ENCODE results near the gene KLHDC4. TPM values are rescaled to one million over a fixed set of nuclear protein-coding genes. Genes with fewer than 3 reads are reported as not detected.
"Not testable (repeated sequence)": the region's sequence is repeated elsewhere in the genome, so short reads cannot be mapped to it uniquely, and the experiment has no call there.

KLHDC4 gene
- total RNA-seq, 1 experiment from 2014 or later: 19.5 TPM

DNA sequence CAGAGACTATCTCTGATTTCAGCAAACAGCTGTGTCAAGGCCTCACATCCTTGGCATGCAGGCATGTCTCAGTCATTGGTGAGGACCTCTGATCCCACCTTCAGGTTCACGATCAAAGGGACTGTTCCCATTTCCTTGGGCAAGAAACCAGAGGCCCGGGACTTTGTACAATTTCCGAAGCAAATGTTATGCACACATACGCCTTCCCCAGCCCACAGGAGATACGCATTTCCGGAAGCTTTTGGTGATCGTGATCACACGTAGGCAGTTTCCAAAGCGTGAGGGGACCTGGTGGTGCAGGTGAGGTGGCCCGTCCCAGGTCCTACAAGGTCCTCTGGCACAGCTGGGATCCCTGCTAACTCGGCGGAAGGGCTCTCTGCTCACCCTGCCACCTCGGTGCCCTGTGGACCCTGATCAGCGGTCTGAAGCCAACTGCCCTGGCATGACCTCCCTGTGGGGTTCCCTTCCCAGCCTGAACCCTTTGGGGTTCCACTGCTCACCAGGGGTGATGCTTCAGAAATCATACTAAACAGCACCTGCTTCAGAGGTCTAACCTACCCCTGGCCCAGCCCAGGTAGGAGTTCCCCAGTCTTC is 28.8 kb upstream of the KLHDC4 start:
- no peaks in the 10 kb centered on the region for H3K9me3 ChIP-seq (replicated peaks)
- no peak overlapping the region for H3K27ac ChIP-seq
- no peak for DNase-seq (ENCODE audit: low read depth in 1 of 2, low spot score in 2 of 2)
- H3K27me3 ChIP-seq (replicated peaks): no peaks in the 10 kb centered on the region
- H3K4me1 ChIP-seq (replicated peaks): peaks cover 25% of the 10 kb centered on the region
- no peaks in the 10 kb centered on the region for H3K36me3 ChIP-seq
- H3K4me3 ChIP-seq: no peak overlapping the region

DNA sequence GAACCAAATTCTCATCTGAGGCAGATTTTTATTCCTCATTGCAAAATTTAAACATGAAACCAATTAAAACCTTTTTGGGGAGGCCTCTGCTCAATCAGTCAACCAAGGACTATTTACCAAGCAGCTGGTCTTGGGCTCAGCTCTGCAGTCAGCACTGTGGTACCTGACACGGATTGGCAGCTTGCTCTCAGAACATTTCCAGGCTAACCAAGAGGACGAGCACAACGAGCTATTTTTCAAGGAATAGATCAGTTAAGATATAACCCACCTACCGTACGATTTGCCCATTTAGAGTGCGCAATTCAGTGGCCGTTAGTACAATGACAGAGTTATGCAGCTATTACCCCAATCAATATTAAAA is 26.4 kb upstream of the KLHDC4 start:
- no peaks in the 10 kb centered on the region for H3K27me3 ChIP-seq (replicated peaks)
- H3K27ac ChIP-seq: no peak overlapping the region
- peaks cover 47% of the 10 kb centered on the region for H3K4me1 ChIP-seq (replicated peaks)
- H3K9me3 ChIP-seq (replicated peaks): no peaks in the 10 kb centered on the region
- no peak overlapping the region for H3K4me3 ChIP-seq
- no peak for DNase-seq (ENCODE audit: low read depth in 1 of 2, low spot score in 2 of 2)
- H3K36me3 ChIP-seq: no peaks in the 10 kb centered on the region

DNA sequence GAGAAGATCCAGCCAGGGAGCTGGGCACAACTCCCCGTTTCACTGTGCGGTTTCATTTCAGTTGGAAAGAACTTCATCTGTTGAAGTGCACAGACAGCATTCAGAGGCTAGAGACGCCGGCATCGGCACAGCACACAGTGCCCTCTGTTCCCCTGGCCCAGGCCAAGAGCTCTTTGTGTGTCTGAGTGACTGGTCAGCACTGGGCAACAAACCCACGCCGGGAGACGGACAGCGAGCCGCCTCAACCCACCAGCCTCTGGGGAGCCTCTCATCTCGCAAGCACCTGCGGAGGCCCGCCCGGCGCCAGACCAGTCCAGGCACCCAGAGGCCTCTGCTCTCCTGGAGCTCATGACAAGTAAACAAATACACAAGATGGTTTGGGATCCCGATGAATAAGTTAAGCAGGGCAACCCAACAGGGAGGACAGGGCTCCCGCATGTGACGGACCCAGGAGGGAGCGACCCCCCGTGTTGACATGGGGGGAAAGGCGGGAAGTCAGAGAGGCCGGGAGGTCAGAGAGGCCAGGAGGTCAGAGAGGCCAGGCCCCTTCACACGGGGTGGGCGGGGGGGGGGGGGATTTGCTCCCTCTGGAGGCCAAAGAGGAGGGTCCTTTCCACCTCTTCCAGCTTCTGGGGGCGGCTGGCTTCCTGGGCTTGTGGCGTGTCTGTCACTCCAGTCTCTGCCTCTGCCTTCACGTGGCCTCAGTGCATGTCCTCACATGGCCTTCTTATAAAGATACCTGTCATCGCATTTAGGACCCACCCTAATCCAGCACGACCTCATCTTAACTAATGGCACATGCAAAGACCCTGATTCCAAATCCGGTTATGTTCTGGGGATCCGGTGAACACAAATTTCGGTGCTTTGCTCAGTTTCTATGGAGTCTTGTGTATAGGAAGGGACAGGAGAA is 25.8 kb upstream of the KLHDC4 start:
- H3K27ac ChIP-seq: peak overlapping the region; percentile 87

DNA sequence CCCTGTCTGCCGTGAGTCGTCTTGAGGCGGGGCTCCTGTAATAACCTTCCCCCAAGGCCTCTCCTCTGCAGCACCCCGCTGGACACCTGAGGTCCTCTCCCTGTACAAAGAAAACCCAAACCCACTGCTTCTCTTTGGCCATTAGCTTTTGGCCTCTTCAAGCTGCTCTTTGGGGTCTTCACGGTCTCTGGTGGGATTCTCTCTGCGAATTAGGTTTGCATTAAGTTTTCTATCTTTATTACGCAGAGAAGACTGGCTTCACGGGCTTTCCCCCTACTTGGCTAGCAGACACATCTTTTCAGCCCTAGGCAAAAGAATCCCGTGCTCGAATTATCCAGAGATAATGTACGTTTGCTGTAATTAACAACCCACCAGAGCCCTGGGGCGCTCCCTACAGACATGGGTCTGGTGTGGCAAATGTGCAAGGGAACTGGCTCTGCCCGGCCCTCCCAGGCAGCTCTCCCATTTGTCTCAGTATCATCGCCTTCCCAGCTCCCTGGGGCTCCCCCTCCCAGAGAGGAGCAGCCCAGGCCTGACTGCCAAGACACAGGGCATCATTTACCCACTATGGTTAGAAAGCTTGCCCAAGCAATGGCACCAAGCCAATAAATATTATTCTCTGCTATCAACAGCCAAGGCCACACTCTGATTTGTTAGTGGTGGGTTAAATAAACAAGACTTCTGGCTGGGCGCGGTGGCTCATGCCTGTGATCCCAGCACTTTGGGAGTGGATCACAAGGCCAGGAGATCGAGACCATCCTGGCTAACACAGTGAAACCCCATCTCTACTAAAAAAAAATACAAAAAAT is 24.7 kb upstream of the KLHDC4 start:
- Histone ChIP-seq H3K27ac (peak overlapping the region; percentile 87), H3K36me3 (no peaks in the 10 kb centered on the region), H3K4me3 (no peak overlapping the region), H3K27me3 (replicated peaks) (no peaks in the 10 kb centered on the region), H3K9me3 (replicated peaks) (no peaks in the 10 kb centered on the region), H3K4me1 (replicated peaks) (peaks cover 51% of the 10 kb centered on the region)
- peak; percentile 88 to 90 for DNase-seq (ENCODE audit: low read depth in 1 of 2, low spot score in 2 of 2)

More for the DNA sequence above, 25.8 kb upstream of the KLHDC4 start:
- Histone ChIP-seq H3K4me3 (no peak overlapping the region), H3K4me1 (replicated peaks) (peaks cover 47% of the 10 kb centered on the region), H3K9me3 (replicated peaks) (no peaks in the 10 kb centered on the region), H3K27me3 (replicated peaks) (no peaks in the 10 kb centered on the region), H3K36me3 (no peaks in the 10 kb centered on the region)
- no peak for DNase-seq (ENCODE audit: low read depth in 1 of 2, low spot score in 2 of 2)

- peaks cover 59% of the 10 kb centered on the region for H3K4me1 ChIP-seq (replicated peaks)
- no peaks in the 10 kb centered on the region for H3K36me3 ChIP-seq
- no peak overlapping the region for H3K4me3 ChIP-seq
- peak; percentile 98 to 99 for DNase-seq (ENCODE audit: low read depth in 1 of 2, low spot score in 2 of 2)
- H3K27me3 ChIP-seq (replicated peaks): no peaks in the 10 kb centered on the region
- peak overlapping the region; percentile 87 for H3K27ac ChIP-seq
- no peaks in the 10 kb centered on the region for H3K9me3 ChIP-seq (replicated peaks)
Measured at GRCh38 chr16:87789437-87790291, 23.9 kb upstream of the KLHDC4 start.

- H3K4me3 ChIP-seq; H3K36me3 ChIP-seq; H3K27me3 ChIP-seq (replicated peaks); H3K9me3 ChIP-seq (replicated peaks): not testable (repeated sequence)
- Histone ChIP-seq H3K27ac (peak overlapping the region; percentile 87), H3K4me1 (replicated peaks) (peaks cover 61% of the 10 kb centered on the region)
- peak in 1 of 2 experiments; percentile 50 for DNase-seq (ENCODE audit: low read depth in 1 of 2, low spot score in 2 of 2)
Measured at GRCh38 chr16:87788730-87789436, 23.1 kb upstream of the KLHDC4 start.

DNA sequence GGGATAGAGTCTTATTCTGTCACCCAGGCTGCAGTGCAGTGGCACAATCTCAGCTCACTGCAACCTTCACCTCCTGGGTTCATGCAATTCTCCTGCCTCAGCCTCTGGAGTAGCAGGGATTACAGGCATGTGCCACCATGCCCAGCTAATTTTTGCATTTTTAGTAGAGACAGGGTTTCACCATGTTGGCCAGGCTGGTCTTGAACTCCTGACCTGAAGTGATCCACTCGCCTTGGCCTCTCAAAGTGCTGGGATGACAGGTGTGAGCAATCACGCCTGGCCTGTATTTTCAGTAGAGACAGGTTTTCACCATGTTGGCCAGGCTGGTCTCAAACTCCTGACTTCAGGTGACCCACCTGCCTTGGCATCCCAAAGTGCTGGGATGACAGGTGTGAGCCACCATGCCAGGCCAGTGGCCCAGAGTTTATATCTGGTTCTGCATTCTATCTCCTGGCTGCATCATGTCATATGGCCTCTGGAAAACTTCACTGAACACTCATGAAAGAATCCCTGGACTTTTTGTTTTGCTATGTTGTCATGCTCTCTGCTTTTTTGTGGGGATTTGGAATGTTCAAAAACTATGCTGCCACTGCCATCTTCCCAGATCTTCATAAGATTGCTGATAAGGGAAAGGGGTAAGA is 21.8 kb upstream of the KLHDC4 start:
- DNase-seq (ENCODE audit: low read depth in 1 of 2, low spot score in 2 of 2); H3K27ac ChIP-seq; H3K36me3 ChIP-seq; H3K9me3 ChIP-seq (replicated peaks); H3K4me3 ChIP-seq; H3K27me3 ChIP-seq (replicated peaks): not testable (repeated sequence)
- peaks cover 55% of the 10 kb centered on the region for H3K4me1 ChIP-seq (replicated peaks)

- H3K4me1 ChIP-seq (replicated peaks): peaks cover 56% of the 10 kb centered on the region
- H3K9me3 ChIP-seq (replicated peaks): no peaks in the 10 kb centered on the region
- peak overlapping the region; percentile 55 for H3K27ac ChIP-seq
- no peaks in the 10 kb centered on the region for H3K27me3 ChIP-seq (replicated peaks)
- no peaks in the 10 kb centered on the region for H3K36me3 ChIP-seq
- DNase-seq (ENCODE audit: low read depth in 1 of 2, low spot score in 2 of 2): peak in 1 of 2 experiments; percentile 72
- H3K4me3 ChIP-seq: no peak overlapping the region
Measured at GRCh38 chr16:87784812-87785211, 19.0 kb upstream of the KLHDC4 start.

DNA sequence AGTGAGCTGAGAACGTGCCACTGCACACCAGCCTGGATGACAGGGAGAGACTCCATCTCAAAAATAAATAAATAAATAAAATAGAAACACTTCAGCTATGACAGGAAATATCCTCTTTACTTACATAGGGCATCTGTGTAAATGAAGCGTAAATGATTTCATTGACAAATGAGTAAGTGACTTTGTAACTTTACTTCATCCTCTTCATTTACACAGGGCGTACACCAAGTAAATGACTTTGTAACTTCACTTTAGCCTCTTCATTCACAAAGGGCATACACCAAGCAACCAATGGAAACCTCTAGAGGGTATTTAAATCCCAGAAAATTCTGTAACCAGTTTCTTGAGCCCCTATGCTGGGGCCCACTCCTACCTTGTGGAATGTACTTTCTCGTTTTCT is 16.2 kb upstream of the KLHDC4 start:
- H3K27ac ChIP-seq: no peak overlapping the region
- H3K9me3 ChIP-seq (replicated peaks): no peaks in the 10 kb centered on the region
- no peak for DNase-seq (ENCODE audit: low read depth in 1 of 2, low spot score in 2 of 2)
- peaks cover 51% of the 10 kb centered on the region for H3K4me1 ChIP-seq (replicated peaks)
- H3K36me3 ChIP-seq: no peaks in the 10 kb centered on the region
- no peaks in the 10 kb centered on the region for H3K27me3 ChIP-seq (replicated peaks)
- H3K4me3 ChIP-seq: no peak overlapping the region

DNA sequence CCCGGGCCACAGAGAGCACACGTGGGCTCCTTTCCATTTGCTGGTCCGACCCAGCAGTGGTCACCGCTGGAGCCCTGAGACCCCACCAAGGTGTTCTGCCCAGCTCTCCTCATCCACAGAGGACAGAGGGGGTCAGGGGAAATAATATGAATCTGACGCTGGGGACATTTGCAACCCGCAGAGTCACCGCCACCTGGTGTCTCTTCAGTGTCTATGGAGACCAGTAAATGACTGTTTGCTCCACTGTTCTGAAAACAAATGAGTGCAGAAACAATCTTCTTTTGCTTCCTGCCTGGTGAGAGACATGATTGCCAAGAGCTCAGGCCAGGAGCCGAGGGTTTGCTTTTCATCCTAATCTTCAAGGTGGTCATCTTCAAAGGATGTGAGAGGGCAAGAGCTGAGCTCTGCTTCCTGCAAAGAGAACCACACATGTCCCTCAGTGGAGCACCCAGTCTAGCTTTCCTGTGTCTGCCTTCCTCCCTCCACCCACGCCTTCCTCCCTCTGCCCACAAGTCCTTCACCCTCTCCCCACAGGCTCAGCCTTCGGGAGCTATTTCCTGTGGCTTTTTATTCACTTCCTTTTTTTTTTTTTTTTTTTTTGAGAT is 14.7 kb upstream of the KLHDC4 start:
- no peak overlapping the region for H3K4me3 ChIP-seq
- no peaks in the 10 kb centered on the region for H3K36me3 ChIP-seq
- H3K27ac ChIP-seq: no peak overlapping the region
- H3K4me1 ChIP-seq (replicated peaks): peaks cover 48% of the 10 kb centered on the region
- H3K9me3 ChIP-seq (replicated peaks): no peaks in the 10 kb centered on the region
- no peaks in the 10 kb centered on the region for H3K27me3 ChIP-seq (replicated peaks)
- DNase-seq (ENCODE audit: low read depth in 1 of 2, low spot score in 2 of 2): no peak

GRCh38 chr16:87778830-87779579 is 13.2 kb upstream of the KLHDC4 start:
- Histone ChIP-seq H3K4me3 (no peak overlapping the region), H3K9me3 (replicated peaks) (no peaks in the 10 kb centered on the region), H3K36me3 (no peaks in the 10 kb centered on the region), H3K4me1 (replicated peaks) (peaks cover 37% of the 10 kb centered on the region), H3K27ac (peak overlapping the region; percentile 52), H3K27me3 (replicated peaks) (no peaks in the 10 kb centered on the region)
- peak; percentile 94 to 95 for DNase-seq (ENCODE audit: low read depth in 1 of 2, low spot score in 2 of 2)

DNA sequence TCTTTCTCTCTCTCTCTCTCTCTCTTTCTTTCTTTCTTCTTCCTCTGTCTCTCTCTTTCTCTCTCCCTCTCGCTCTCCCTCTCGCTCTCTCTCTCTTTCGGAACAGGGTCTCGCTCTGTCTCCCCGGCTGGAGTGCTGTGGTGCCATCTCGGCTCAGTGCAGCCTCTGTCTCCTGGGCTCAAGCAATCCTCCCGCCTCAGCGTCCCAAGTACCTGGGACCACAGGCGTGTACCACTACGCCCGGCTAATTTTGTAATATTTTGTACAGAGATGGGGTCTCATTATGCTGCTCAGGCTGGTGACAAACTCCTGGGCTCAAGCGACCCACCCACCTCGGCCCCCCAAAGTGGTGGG is 12.7 kb upstream of the KLHDC4 start:
- Histone ChIP-seq H3K27me3 (replicated peaks) (no peaks in the 10 kb centered on the region), H3K36me3 (no peaks in the 10 kb centered on the region), H3K27ac (peak overlapping the region; percentile 49), H3K9me3 (replicated peaks) (no peaks in the 10 kb centered on the region), H3K4me3 (no peak overlapping the region), H3K4me1 (replicated peaks) (peaks cover 37% of the 10 kb centered on the region)
- no peak for DNase-seq (ENCODE audit: low read depth in 1 of 2, low spot score in 2 of 2)
